SK-N-SH (cell line): ENCODE data around the gene IL1RAP. TPM values are rescaled to one million over a fixed set of nuclear protein-coding genes. Genes with fewer than 3 reads are reported as not detected.

ENCODE experiments used
- CTCF ChIA-PET: fragments of 300-600, 350-600 bp; formaldehyde crosslinking; extraction: SDS; loops from one replicate; lab custom pipeline; 2021; lab: Yijun Ruan, JAX
- POLR2A ChIA-PET: fragments of 350-600 bp; sonication (Branson Sonifier 250); formaldehyde crosslinking; extraction: SDS; loops from one replicate; lab custom pipeline; 2020; ENCODE audit warnings: antibody characterized with exemption, inconsistent platforms; lab: Yijun Ruan, JAX
- DNase-seq: peaks from one replicate; pipeline ENCODE4 v3.0.0; 2012
- H2AFZ ChIP-seq: fragments of 200-600 bp; sonication (generic); 2 replicates; pipeline ENCODE4 v1.8.1; 2016; ENCODE audit warnings: antibody characterized with exemption, mild to moderate bottlenecking, low read depth
- H3F3A ChIP-seq: fragments of 200-600 bp; sonication (generic); replicated peaks from 2 replicates; pipeline ENCODE3; 2016; ENCODE audit warnings: antibody characterized with exemption, mild to moderate bottlenecking; ENCODE audit not compliant: insufficient read depth
- H3K27ac ChIP-seq, 2 experiments: fragments of 200-500 bp in 1 of 2; fragments of 200-600 bp in 1 of 2; sonication (Bioruptor generic) in 1 of 2; sonication (generic), shearing (Covaris generic) in 1 of 2; 2 replicates each; pipeline versions ENCODE4 v1.5.1 to v1.6.1; 2014 to 2016; ENCODE audit warnings: low read depth in 2 of 2, inconsistent platforms in 1 of 2, low read length in 1 of 2, mild to moderate bottlenecking in 1 of 2, mixed read lengths in 1 of 2
- H3K27me3 ChIP-seq: fragments of 200-600 bp; sonication (generic), shearing (Covaris generic); 2 replicates; pipeline ENCODE4 v1.6.1; 2016; ENCODE audit warnings: mixed run types; ENCODE audit not compliant: insufficient read depth
- H3K36me3 ChIP-seq, 2 experiments: fragments of 200-500 bp in 1 of 2; fragments of 200-600 bp in 1 of 2; sonication (Bioruptor generic) in 1 of 2; sonication (generic) in 1 of 2; replicated peaks in 1 of 2; 2 replicates each; pipeline versions ENCODE3 to v1.5.1; 2014 to 2016; ENCODE audit warnings: low read length in 1 of 2, mild to moderate bottlenecking in 1 of 2; ENCODE audit not compliant: insufficient read depth in 2 of 2, control insufficient read depth in 1 of 2
- H3K4me1 ChIP-seq, 2 experiments: fragments of 200-500 bp in 1 of 2; fragments of 200-600 bp in 1 of 2; sonication (Bioruptor generic) in 1 of 2; sonication (generic), shearing (Covaris generic) in 1 of 2; 2 replicates each; pipeline versions ENCODE4 v1.5.1 to v1.6.1; 2014 to 2016; ENCODE audit warnings: low read depth in 1 of 2, low read length in 1 of 2, mixed run types in 1 of 2; ENCODE audit not compliant: insufficient read depth in 2 of 2, control insufficient read depth in 1 of 2
- H3K4me2 ChIP-seq: fragments of 200-600 bp; sonication (generic), shearing (Covaris generic); 2 replicates; pipeline ENCODE4 v1.6.1; 2017; ENCODE audit warnings: mixed run types
- H3K4me3 ChIP-seq, 2 experiments: fragments of 200-500 bp in 1 of 2; fragments of 200-600 bp in 1 of 2; sonication (Bioruptor generic) in 1 of 2; sonication (generic), shearing (Covaris generic) in 1 of 2; 2 replicates each; pipeline versions ENCODE4 v1.5.1 to v1.8.1; 2014 to 2016; ENCODE audit warnings: low read depth in 2 of 2, inconsistent platforms in 1 of 2, low read length in 1 of 2, mild to moderate bottlenecking in 1 of 2, mixed read lengths in 1 of 2, moderate library complexity in 1 of 2
- H3K79me2 ChIP-seq: fragments of 200-600 bp; sonication (generic); 2 replicates; pipeline ENCODE4 v1.8.1; 2017; ENCODE audit warnings: mild to moderate bottlenecking; ENCODE audit not compliant: insufficient read depth
- H3K9ac ChIP-seq: fragments of 200-600 bp; sonication (generic); 2 replicates; pipeline ENCODE4 v1.6.1; 2017; ENCODE audit warnings: mixed run types
- H3K9me2 ChIP-seq: fragments of 200-600 bp; sonication (generic); 2 replicates; pipeline ENCODE4 v1.6.1; 2017; ENCODE audit warnings: mixed run types
- H3K9me3 ChIP-seq: fragments of 200-600 bp; sonication (generic); 2 replicates; pipeline ENCODE4 v1.6.1; 2017; ENCODE audit warnings: mixed run types, mild to moderate bottlenecking, moderate library complexity
- H4K20me1 ChIP-seq: fragments of 200-600 bp; sonication (generic); 2 replicates; pipeline ENCODE4 v1.6.1; 2017; ENCODE audit warnings: mild to moderate bottlenecking, mixed run types; ENCODE audit not compliant: insufficient read depth
- CHD2 ChIP-seq: fragments of 150-350 bp; IDR thresholded peaks from 2 replicates; pipeline ENCODE4 v1.6.1; 2018; ENCODE audit warnings: low read length; ENCODE audit not compliant: partially characterized antibody
- EP300 ChIP-seq, 2 experiments: IDR thresholded peaks; 2 replicates each; pipeline versions ENCODE4 v1.4.0 to v1.6.1; 2012; ENCODE audit warnings: borderline replicate concordance in 1 of 2, low read depth in 1 of 2, low read length in 1 of 2
- FOSL2 ChIP-seq: IDR thresholded peaks from 2 replicates; pipeline ENCODE4 v1.4.0; 2012; ENCODE audit warnings: low read depth, mild to moderate bottlenecking, moderate library complexity, borderline replicate concordance
- FOXJ3 ChIP-seq: sonication (generic); formaldehyde crosslinking; IDR thresholded peaks from 2 replicates; pipeline ENCODE4 v1.5.1; 2020; ENCODE audit warnings: mild to moderate bottlenecking, missing genetic modification reagents
- FOXM1 ChIP-seq: IDR thresholded peaks from 2 replicates; pipeline ENCODE4 v1.4.0; 2012; ENCODE audit warnings: low read depth, mild to moderate bottlenecking
- GABPA ChIP-seq: IDR thresholded peaks from 2 replicates; pipeline ENCODE4 v1.4.0; 2012; ENCODE audit warnings: low read depth, mild to moderate bottlenecking
- IRF3 ChIP-seq: fragments of 150-350 bp; IDR thresholded peaks from 2 replicates; pipeline ENCODE4 v1.6.1; 2016; ENCODE audit warnings: mild to moderate bottlenecking, low read depth, low read length
- JUND ChIP-seq: IDR thresholded peaks from 2 replicates; pipeline ENCODE4 v1.4.0; 2012
- MAX ChIP-seq: IDR thresholded peaks from 2 replicates; pipeline ENCODE4 v1.4.0; 2012; ENCODE audit warnings: low read depth
- MEF2A ChIP-seq: IDR thresholded peaks from 2 replicates; pipeline ENCODE4 v1.4.0; 2012; ENCODE audit warnings: low read depth, borderline replicate concordance
- MXI1 ChIP-seq: IDR thresholded peaks from 2 replicates; pipeline ENCODE4 v1.6.1; 2012; ENCODE audit warnings: mild to moderate bottlenecking, low read depth, low read length, improper control_type of control experiment
- NFIC ChIP-seq: IDR thresholded peaks from 2 replicates; pipeline ENCODE4 v1.4.0; 2012; ENCODE audit warnings: borderline replicate concordance
- NRF1 ChIP-seq: IDR thresholded peaks from 2 replicates; pipeline ENCODE4 v1.6.1; 2012; ENCODE audit warnings: low read depth, mild to moderate bottlenecking, low read length
- POLR2AphosphoS5 ChIP-seq: IDR thresholded peaks from 2 replicates; pipeline ENCODE4 v1.6.1; 2012; ENCODE audit warnings: low read depth, low read length
- RCOR1 ChIP-seq: fragments of 150-350 bp; IDR thresholded peaks from 2 replicates; pipeline ENCODE4 v1.6.1; 2017; ENCODE audit warnings: antibody characterized with exemption, low read length
- SMC3 ChIP-seq: IDR thresholded peaks from 2 replicates; pipeline ENCODE4 v1.6.1; 2012; ENCODE audit warnings: low read depth, low read length, improper control_type of control experiment
- TCF12 ChIP-seq: IDR thresholded peaks from 2 replicates; pipeline ENCODE4 v1.4.0; 2012
- WGBS: methylation state at CpG from one replicate; pipeline ENCODE4 v1.1.6; 2017; ENCODE audit warnings: low lambda C conversion rate; 5-methylcytosine and 5-hydroxymethylcytosine counted together
- polyA plus RNA-seq, 3 experiments: library from polyadenylated mRNA; depleted of rRNA; stranded (reverse); fragments of >200 nt; gene quantifications; 2 replicates each; pipeline ENCODE4 v1.2.3, GENCODE V29; 2012
- TF ChIP-seq, protein P1 (sequence below): IDR thresholded peaks from 2 replicates; pipeline ENCODE4 v1.4.0; 2012; ENCODE audit warnings: low read depth, borderline replicate concordance
- TF ChIP-seq, protein P2 (sequence below): IDR thresholded peaks from 2 replicates; pipeline ENCODE4; 2012
- TF ChIP-seq, protein P3 (sequence below): IDR thresholded peaks from 2 replicates; pipeline ENCODE4 v1.6.1; 2012; ENCODE audit warnings: mild to moderate bottlenecking, low read depth, low read length, moderate library complexity
- TF ChIP-seq, protein P4 (sequence below): fragments of 150-350 bp; IDR thresholded peaks from 2 replicates; pipeline ENCODE4 v1.6.1; 2017; ENCODE audit warnings: antibody characterized with exemption, low read length, low read depth, borderline replicate concordance

Gene IL1RAP
- polyA plus RNA-seq, 1 of the 3 experiments (the other 2 are of a cell fraction), result 7.6 TPM

DNA sequence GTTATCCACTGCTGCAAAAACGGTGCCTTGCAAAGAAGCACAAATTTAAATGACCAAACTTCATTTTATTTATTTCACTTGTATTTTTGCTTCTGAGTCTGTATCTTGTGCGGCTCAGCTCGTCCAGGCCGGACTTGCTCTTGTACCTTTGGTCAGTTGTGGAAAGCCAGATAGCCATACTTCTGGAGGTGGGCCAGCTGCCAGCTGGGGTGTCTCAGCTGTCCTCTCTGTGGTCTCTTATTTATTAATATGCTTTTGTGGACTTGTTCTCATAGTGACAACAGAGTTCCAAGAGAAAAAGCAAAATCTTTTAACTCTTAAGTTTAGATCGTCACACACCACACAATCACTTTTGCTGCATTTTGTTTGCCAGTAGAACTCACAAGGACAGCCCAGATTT, 87.7 kb downstream of the IL1RAP start:
- POLR2A ChIA-PET, result no interaction called here
- Histone ChIP-seq H3K4me3 (no peak overlapping the region), H3K79me2 (no peaks in the 10 kb centered on the region; the same call in 1 of the 2 replicates), H3K9me3 (no peaks in the 10 kb centered on the region), H3K27ac (no peak overlapping the region), H3F3A (no peaks in the 10 kb centered on the region), H3K4me1 (peaks cover 0 to 17% of the 10 kb centered on the region in 2 experiments; a peak in 1 of 4 replicates), H3K9me2 (no peaks in the 10 kb centered on the region), H3K27me3 (no peaks in the 10 kb centered on the region), H3K4me2 (no peak overlapping the region), H2AFZ (no peak overlapping the region; the same call in 1 of the 2 replicates), H3K36me3 (peaks cover 0 to 22% of the 10 kb centered on the region in 2 experiments), H3K9ac (no peak overlapping the region), H4K20me1 (no peaks in the 10 kb centered on the region)
- DNase-seq, result no peak
- TF ChIP-seq SMC3, result no peak
- TF ChIP-seq RCOR1, result no peak
- no peak for TF ChIP-seq NRF1
- TF ChIP-seq, protein P1, sequence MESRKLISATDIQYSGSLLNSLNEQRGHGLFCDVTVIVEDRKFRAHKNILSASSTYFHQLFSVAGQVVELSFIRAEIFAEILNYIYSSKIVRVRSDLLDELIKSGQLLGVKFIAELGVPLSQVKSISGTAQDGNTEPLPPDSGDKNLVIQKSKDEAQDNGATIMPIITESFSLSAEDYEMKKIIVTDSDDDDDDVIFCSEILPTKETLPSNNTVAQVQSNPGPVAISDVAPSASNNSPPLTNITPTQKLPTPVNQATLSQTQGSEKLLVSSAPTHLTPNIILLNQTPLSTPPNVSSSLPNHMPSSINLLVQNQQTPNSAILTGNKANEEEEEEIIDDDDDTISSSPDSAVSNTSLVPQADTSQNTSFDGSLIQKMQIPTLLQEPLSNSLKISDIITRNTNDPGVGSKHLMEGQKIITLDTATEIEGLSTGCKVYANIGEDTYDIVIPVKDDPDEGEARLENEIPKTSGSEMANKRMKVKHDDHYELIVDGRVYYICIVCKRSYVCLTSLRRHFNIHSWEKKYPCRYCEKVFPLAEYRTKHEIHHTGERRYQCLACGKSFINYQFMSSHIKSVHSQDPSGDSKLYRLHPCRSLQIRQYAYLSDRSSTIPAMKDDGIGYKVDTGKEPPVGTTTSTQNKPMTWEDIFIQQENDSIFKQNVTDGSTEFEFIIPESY, result no peak
- TF ChIP-seq MAX, result no peak
- TF ChIP-seq JUND, result no peak
- no peak for TF ChIP-seq FOSL2
- TF ChIP-seq, protein P2, sequence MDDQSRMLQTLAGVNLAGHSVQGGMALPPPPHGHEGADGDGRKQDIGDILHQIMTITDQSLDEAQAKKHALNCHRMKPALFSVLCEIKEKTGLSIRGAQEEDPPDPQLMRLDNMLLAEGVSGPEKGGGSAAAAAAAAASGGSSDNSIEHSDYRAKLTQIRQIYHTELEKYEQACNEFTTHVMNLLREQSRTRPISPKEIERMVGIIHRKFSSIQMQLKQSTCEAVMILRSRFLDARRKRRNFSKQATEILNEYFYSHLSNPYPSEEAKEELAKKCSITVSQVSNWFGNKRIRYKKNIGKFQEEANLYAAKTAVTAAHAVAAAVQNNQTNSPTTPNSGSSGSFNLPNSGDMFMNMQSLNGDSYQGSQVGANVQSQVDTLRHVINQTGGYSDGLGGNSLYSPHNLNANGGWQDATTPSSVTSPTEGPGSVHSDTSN, result no peak
- TF ChIP-seq FOXJ3, result no peak
- no peak for TF ChIP-seq MXI1
- TF ChIP-seq POLR2AphosphoS5, result no peak
- no peak for TF ChIP-seq MEF2A
- CTCF ChIA-PET, result no interaction called here
- WGBS, result 31% methylated on average over 5 of the region's 5 CpGs

DNA sequence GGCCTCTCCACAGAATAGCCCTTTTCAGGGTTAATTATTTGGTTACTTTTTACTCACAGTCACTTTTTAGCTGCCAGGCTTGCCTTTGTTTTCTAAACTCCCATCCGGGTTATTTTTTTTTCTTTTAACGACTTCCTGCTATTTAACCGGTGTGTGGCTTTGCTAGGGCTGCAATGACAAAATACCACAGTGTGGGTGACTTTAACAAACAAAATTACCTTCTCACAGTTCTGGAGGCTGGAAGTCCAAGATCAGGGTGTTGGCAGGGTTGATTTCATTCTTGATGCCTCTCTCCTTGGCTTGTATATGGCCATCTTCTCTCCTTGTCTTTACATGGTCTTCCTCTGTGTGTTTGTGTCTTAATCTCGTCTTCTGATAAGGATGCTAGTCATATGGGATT, 91.5 kb downstream of the IL1RAP start:
- WGBS, result 31% methylated on average over 4 of the region's 4 CpGs
- ChIA-PET CTCF (no interaction called here), POLR2A (no interaction called here)
- Histone ChIP-seq H3K4me1 (peaks cover 0 to 9% of the 10 kb centered on the region in 2 experiments; a peak in 1 of 4 replicates), H4K20me1 (no peaks in the 10 kb centered on the region), H3F3A (no peaks in the 10 kb centered on the region), H3K9me2 (no peaks in the 10 kb centered on the region), H3K4me2 (no peak overlapping the region), H3K27ac (no peak overlapping the region), H3K9me3 (no peaks in the 10 kb centered on the region), H3K9ac (no peak overlapping the region), H3K36me3 (peaks cover 0 to 18% of the 10 kb centered on the region in 2 experiments), H3K4me3 (no peak overlapping the region), H3K79me2 (no peaks in the 10 kb centered on the region), H3K27me3 (no peaks in the 10 kb centered on the region), H2AFZ (no peak overlapping the region)
- DNase-seq, result no peak
- TF ChIP-seq CHD2 (no peak), NFIC (no peak), IRF3 (no peak), GABPA (no peak), RCOR1 (no peak), FOXM1 (no peak), EP300 (IDR thresholded peaks at IDR 0.05; ENCODE audit: borderline replicate concordance in 1 of 2, low read depth in 1 of 2, low read length in 1 of 2) (no peak), TCF12 (no peak)
- TF ChIP-seq, protein P3, sequence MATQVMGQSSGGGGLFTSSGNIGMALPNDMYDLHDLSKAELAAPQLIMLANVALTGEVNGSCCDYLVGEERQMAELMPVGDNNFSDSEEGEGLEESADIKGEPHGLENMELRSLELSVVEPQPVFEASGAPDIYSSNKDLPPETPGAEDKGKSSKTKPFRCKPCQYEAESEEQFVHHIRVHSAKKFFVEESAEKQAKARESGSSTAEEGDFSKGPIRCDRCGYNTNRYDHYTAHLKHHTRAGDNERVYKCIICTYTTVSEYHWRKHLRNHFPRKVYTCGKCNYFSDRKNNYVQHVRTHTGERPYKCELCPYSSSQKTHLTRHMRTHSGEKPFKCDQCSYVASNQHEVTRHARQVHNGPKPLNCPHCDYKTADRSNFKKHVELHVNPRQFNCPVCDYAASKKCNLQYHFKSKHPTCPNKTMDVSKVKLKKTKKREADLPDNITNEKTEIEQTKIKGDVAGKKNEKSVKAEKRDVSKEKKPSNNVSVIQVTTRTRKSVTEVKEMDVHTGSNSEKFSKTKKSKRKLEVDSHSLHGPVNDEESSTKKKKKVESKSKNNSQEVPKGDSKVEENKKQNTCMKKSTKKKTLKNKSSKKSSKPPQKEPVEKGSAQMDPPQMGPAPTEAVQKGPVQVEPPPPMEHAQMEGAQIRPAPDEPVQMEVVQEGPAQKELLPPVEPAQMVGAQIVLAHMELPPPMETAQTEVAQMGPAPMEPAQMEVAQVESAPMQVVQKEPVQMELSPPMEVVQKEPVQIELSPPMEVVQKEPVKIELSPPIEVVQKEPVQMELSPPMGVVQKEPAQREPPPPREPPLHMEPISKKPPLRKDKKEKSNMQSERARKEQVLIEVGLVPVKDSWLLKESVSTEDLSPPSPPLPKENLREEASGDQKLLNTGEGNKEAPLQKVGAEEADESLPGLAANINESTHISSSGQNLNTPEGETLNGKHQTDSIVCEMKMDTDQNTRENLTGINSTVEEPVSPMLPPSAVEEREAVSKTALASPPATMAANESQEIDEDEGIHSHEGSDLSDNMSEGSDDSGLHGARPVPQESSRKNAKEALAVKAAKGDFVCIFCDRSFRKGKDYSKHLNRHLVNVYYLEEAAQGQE, result no peak
- TF ChIP-seq, protein P4, sequence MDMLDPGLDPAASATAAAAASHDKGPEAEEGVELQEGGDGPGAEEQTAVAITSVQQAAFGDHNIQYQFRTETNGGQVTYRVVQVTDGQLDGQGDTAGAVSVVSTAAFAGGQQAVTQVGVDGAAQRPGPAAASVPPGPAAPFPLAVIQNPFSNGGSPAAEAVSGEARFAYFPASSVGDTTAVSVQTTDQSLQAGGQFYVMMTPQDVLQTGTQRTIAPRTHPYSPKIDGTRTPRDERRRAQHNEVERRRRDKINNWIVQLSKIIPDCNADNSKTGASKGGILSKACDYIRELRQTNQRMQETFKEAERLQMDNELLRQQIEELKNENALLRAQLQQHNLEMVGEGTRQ, result no peak
